K562 treated with DMSO at 1 percent for 12 hours (cell line): ENCODE results near the gene MYO16. TPM values are rescaled to one million over a fixed set of nuclear protein-coding genes. Genes with fewer than 3 reads are reported as not detected.

ENCODE experiments used
- total RNA-seq: library from RNA; unstranded; fragments of 300-600 nt; gene quantifications from 2 replicates; pipeline ENCODE4 v1.2.3, GENCODE V29; 2022; ENCODE audit not compliant: insufficient read depth

The MYO16 gene
- total RNA-seq = 1.5 and 2.0 TPM in 2 replicates

GRCh38 chr13:108629181-108629752 lies at the start of gene MYO16:
Gene MYO16 (plus strand): TSS chr13:108629611. CDS start chr13:108629845, 234 bp downstream.

